Right hindlimb (tissue), 1 donor: ENCODE measurements around the gene GPR132.
"Not testable (repeated sequence)": the region's sequence is repeated elsewhere in the genome, so short reads cannot be mapped to it uniquely, and the experiment has no call there.

Experiments used
- DNase-seq: peaks from one replicate; pipeline ENCODE4 v3.0.0-alpha.2; 2018

The GPR132 gene, protein sequence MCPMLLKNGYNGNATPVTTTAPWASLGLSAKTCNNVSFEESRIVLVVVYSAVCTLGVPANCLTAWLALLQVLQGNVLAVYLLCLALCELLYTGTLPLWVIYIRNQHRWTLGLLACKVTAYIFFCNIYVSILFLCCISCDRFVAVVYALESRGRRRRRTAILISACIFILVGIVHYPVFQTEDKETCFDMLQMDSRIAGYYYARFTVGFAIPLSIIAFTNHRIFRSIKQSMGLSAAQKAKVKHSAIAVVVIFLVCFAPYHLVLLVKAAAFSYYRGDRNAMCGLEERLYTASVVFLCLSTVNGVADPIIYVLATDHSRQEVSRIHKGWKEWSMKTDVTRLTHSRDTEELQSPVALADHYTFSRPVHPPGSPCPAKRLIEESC

DNA sequence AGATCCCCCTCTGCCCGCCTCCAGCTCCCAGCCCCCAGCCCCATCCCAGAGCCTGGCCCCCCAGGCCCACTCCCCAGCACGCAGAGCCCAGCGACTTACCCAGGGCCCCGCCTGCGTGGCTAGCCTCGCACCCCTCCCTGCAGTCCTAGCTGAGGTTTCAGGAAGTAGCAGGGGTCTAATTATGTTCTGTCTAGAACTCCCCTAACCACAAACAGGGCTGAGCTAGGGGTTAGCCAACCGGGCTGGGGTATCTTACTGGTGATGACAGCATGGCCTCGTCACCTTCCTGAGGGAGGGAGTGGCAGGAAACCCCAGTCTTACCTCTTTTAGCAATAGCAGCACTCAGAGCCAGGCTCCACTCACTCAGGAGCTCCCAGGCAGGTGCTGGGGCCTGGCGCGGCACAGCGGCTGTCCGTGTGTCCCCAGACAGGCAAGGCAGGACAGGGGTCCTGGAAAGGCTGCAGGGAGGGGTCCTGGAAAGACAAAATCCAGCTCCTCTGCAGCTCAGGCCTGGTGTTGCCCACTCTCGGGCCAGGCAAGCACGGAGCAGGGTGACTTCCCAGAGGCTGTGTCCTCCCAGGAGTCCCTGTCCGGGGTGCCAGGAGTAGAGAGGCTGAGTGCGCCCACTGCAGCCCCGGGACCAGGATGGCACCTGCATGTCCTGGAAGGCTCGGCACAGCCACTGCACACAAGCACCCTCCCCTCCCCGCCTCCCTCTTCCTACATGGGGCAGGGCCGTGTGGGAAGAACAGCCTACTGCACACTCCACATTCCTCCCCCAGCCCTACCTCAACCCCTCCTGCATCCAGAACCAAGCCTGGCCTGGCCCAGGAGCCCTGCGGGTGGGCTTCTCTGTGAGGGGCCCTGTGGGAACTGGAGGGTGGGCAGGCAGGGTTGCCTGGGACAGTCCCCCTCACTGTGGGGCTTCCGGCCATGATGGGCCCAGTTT is at the start of gene GPR132:
Gene GPR132, minus strand, starts transcription at position 151 of the 949 bp plus-strand sequence. CDS start 10,010 bp downstream, outside the sequence.
- no peak for DNase-seq

DNA sequence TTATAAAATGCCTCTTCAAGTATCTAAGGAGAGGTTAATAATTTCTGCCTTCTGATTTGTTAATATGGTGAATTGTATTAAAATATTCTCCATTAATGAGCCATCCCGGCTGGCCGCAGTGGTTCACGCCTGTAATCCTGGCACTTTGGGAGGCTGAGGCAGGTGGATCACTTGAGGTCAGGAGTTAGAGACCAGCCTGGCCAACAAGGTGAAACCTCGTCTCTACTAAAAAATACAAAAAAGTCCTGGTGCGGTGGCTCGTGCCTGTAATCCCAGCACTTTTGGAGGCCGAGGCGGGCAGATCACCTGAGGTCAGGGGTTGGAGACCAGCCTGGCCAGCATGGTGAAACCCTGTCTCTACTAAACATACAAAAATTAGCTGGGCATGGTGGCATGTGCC is 44.0 kb upstream of the GPR132 start:
- not testable (repeated sequence) for DNase-seq

DNA sequence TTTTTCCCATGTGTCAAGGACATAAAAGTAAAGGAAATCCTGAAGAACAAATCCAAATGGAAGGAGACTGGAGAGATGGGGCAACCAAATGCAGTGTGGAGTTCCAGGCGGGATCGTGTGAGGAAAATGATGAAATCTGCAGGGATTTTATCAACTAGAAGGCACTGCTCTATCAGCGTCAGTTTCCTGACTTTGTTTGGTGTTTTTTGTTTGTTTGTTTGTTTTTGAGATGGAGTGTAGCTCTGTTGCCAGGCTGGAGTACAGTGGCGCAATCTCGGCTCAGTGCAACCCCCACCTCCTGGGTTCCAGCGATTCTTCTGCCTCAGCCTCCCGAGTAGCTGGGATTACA is 43.3 kb upstream of the GPR132 start:
- DNase-seq, result no peak

DNA sequence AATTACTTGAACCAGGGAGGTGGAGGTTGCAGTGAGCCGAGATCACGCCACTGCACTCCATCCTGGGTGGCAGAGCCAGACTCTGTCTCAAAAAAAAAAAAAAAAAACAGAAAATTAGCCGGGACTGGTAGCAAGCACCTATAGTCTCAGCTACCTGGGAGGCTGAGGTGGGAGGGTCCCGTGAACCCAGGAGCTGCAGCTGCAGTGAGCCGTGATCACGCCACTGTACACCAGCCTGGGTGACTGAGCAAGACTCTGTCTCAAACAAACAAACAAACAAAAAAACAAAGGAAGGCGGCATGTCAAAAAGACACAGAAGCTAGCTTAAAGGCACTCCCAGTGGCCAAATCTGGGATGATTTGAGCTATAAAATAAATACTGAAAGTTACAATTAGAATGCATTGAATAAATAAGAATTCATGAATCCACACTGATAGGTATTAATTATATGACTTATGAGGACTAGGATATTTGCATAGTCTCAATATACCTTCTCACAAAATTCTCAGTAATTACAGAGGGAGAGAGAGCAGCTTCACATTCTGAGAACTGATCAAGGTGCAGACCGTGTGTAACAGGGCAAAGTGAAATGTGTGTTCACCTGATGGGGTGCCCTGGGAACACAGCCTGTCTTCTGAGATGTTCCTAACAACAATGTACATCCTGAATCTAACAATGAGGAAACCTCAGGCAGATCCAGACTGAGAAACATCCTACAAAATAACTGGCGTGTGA is 42.7 kb upstream of the GPR132 start:
- no peak for DNase-seq

DNA sequence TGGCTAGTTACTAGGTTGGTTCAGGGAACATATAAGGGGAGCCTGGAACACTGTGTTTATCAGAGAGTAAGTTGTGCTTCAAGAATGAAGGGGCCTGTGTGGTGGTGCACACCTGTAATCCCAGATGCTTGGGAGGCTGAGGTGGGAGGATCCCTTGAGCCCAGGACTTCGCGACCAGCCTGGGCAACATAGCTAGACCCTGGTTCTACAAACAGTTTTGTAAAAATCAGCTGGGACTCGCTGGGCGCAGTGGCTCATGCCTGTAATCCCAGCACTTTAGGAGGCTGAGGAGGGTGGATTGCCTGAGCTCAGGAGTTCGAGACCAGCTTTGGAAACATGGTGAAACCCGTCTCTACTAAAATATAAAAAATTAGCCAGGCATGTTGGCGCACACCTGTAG is 42.1 kb upstream of the GPR132 start:
- DNase-seq, result no peak

DNA sequence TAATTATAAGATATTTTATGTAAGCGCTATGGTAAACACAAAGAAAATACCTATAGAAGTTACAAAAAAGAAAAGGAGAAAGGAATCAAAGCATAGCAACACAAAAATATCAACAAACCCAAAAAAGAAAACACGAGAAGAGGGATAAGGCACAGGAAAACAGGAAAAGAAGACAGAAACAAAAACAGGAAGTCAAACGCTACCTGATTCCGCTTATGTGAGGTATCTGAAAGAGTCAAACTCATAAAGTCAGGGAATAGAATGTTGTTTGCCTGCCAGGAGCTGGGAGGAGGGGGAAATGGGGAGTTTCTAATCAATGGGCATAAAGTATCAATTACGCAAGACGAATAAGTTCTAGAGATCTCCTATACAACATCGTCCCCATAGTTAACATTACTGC is 39.9 kb upstream of the GPR132 start:
- no peak for DNase-seq

DNA sequence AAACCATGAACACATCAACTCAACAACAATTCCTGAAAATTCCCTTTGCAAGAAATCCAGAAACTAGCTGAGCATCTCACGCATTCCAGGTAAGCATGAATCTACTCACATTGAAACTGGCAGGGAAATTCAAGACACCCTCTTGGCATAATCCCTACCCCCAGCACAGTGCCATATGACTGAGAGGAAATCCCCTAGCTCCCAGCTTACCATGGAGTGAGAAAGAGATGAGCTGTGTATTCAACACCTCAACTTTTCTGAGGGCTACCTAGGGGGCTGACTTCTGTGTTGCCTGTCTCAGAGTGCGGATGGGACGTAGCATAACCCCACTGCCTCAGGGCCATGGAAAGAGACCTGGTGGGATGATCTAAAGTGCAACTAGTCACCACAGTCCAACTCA is 37.7 kb upstream of the GPR132 start:
- no peak for DNase-seq

DNA sequence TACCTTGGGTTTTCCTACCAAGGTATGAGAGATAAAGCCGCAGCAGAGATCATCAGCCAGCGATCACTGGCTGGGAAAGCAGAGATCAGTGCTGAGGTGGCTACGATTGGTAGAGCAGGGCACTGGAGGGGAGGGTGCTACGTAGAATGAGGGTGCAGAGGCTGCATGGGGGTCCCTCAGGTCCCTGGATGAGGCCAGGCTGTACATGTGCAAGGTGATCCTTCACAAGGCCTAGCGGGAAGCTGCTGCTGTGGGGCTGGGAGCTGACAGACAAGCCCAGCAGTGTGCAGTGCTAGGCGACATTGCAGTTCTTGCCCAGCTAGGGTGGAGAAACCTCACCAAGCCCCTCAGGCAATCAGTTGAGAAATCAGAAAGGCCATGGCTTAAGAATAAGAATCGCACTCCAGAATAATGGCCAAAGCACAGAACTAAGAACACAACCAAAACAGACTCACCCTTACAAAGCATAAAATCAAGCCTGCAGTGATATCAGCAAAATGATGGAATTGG is 37.2 kb upstream of the GPR132 start:
- no peak for DNase-seq

DNA sequence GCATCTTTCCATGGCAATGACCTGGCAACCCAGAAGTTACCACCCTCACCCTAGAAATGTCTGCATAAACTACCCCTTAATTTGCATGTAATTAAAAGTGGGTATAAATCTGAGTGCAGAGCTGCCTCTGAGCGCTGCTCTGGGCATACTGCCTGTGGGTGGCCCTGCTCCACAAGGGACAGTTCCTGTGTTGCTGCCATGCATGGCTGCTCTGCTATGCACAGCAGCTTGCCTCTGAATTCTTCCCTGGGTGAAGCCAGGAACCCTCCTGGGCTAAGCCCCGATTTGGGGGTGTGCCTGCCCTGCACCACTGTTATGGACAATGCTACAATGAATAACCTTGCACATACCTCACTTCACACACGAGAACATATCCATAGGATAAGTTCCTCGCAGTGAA is 35.7 kb upstream of the GPR132 start:
- no peak for DNase-seq

DNA sequence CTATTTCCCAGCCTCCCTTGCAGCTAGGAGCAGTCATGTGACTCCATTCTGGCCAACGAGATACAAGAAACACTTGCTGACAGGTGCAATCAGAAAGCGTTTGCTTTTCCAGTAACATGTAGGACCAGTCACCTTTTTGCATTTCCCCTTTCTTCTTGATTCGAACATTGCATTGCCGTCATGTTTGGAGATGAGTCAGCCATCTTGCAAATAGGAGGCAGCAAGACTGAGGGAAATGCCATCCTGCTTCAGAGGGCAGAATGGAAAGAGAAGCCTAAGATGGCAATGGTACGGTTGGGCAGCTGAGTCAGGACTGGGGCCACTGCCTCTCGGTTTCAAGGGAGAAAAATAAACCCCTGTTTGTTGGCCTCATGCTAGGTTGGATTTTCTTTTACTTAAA is 34.5 kb upstream of the GPR132 start:
- no peak for DNase-seq

DNA sequence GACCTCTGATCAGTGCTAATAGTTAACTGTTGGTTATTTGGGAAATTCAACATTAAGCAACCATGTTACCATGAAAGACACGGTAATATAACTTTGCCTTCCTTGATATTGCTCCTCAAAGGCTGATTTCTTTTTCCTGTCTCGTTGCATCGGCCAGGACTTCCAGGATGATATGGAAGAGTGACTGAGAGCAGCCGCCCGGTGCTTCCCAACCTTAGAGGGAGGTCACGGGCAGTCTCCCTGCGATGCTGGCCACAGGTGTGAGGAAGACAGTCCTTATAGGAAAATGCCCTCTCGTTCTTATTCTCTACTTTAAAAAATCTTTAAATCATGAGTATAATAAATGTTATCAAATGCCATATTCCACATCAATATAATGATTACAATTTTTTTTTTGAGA is 33.1 kb upstream of the GPR132 start:
- DNase-seq, result no peak

DNA sequence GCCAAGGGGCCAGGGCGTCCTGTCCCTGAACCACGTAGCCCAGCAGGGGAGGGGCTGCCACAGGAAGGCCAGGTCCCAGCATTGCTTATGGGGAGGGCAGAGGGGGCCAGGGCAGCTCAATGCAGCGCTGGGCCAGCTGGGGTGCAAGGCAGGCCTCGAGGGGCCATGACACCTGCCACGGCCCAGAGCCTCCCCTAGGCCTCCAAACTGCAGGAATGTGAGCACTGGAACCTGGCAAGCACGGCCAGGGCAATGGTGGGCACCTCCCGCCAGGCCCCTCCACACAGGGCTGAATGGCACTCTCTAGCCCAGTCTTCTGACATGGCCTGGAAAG is 32.5 kb upstream of the GPR132 start:
- no peak for DNase-seq

DNA sequence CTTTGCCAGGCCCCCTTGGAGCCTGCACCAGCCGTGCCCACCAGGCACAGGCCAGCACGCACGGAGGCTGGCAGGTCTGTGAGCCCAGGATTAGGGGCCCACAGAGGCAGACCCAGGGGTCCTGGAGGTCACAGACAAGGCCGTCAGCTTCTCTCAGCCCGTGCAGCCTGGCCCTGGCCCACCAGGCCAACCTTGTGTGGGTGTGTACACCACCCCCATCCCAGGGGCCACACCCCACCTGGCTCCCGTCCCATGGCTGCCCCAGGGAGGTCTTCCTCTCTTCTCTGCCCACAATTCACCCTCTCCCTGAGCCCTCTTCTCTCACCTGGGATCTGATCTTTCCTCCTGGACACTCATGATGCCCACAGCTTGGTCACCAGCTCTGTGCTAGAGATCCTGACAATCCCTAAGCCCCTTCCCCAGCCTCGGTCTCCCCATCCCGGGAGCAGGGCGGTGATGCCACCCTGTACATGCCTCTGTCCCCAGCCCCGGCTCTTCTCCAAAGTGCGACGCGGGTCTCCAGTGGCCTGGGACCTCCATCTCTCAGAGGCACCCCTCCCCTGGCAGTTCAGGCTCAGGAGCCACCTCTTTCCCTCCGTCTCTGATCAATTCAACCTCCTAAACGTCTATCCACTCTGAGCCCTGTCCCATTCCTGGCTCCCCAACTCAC is 31.1 kb upstream of the GPR132 start:
- DNase-seq, result no peak

DNA sequence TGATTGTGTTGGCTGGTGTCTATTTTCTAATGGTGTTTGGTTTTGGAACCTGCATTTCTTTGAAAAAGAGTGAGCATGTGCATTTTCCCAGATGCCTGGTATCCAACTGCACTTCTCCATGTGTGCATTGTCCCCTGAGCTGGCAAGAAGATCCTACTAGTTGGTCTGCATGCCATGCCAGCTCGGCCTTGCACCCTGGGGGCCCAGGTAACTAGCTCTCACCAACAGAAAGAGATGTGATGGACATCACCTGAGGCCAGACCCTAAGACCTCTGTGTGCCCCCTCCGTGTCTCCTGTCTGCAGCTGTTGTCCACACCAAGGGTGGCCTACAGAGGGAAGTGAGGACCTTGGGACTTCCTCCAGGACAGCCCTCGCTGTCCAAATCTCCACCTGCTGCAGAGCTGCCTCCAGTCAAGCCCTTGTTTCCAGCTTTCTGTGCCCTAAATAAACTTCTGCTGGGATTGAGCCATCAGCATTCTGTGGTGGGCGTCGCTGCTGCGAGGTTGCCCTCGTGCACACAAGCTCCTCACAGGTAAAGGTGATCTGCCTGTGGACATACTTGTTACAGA is 30.1 kb upstream of the GPR132 start:
- no peak for DNase-seq

DNA sequence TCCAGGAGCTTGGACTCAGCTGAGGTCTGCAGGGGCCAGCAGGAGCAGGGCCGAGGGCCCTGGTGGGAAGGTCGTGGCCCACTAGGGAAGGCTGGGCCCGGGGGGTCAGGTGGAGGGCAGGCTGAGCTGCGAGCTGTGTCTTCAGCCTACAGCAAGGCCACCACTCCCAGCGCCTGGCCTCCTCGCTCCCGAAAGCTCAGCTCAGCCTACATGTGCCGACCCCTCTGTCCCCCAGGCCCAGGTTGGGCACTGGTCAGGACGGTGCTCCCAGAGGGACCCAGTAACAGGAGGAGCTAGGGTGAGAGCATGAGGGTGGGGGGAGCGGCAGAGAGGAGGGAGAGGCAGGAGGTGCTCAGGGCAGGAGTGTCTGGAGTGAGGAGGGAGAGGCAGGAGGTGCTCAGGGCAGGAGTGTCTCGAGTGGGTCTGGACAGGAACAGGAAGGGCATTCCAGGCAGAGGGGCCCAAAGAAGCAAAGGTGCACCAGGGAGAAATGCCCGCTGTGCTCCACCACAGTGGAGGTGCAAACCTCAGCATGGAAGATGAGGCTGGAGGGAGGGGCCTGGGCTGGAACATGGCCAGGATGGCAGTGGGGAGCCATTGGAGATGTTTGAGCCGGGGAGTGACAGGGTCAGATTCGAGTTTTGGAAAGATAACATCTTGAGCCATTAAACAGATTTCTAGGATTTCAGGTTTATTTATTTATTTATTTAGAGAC is 29.1 kb upstream of the GPR132 start:
- peak; percentile 37 for DNase-seq

DNA sequence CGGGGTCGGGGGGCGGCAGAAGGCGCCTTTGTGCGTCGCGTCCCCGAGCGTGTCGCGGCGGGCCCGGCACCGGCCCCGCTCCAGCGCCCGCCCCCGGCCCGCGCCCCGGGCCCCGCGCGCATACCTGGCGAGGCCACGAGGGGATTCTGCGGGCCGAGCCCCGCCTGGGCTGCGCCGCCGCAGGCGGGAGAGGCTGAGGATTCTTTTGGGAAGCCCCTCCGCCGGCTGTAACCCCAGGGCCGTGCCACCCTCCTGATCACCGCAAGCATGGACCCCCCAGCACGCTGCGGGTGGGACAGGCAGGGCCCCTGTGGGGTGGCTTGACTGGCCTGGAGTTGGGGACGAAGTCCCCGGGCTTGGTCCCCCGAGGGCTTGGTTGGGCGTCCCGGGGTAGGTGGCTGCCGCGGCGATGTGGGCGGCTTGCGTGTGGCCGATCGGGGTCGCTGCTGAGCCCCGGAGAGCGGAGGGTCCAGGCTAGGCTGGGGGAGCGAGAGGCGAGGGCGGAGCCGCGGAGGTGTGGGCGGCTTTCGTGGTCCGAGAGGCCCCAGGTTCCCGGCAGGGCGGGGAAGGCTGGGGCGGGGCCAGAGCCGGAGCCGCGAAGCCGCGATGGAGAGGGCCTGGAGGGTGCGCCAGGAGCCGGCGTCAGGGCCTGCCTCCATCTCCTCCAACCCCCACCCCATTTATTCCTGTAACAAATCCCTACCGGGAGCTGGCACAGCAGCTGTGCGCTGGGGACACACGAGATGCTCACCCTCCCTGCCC is 28.4 kb upstream of the GPR132 start:
- peak; percentile 91 for DNase-seq

DNA sequence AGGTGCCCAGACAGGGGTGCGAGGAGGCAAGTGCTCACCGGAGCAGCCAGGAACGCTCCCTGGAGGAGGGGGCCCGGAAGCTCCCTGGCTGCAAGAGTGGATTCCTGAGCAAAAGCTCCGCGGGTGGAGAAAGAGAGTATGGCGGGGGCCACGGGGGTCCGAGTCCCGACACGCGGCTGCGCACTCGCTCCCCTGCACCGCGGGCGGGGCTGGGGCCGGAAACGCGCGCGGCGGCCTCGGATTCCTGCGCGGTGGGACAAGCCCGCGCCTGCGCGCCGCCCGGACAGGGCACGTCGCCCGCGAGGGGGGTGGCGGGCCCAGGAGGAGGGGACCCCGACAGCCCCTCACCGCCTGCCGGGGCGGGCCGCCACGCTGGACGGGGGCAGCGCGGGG is 27.8 kb upstream of the GPR132 start:
- peak; percentile 88 for DNase-seq

DNA sequence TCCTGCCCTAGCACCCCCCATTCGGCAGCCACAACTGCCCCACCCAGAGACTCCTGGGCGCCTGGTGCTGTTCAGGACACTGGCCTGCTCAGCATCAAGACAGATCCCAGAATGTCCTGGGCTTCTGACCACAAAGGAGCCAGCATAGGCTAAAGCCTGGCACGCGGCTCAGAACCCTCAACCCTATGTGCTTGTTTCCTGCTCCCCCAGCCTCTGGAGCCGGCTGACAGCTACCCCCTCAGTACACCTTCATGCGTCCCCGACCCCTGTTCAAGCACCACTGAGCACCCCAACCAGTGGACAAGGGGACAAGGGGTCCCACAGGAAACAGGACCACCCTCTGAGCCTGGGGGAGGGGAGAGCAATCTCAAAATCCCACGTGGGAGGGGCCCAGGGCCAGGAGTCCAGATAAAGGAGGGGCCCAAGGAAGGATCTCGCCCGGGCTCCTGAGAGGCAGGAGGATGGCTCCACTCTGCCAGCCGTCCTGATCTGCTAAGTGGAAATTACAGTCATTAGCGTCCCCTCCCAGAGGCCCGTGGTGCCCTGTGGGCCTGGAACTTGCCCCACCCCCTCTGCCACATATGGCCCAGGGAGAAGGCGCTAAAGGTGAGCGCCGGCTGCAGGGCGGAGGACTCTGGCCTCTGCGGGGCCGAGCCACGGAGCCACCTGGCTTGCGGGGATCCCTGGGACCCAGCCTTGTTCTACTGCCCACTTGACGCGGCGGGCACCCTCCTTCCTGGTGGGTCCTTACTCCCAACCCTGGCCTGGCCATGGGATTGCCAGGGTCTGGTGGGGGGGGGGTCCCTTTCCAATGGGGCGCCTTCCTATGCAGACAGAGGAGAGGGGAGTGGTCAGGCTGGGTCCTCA is 27.2 kb upstream of the GPR132 start:
- DNase-seq, result peak; percentile 53

DNA sequence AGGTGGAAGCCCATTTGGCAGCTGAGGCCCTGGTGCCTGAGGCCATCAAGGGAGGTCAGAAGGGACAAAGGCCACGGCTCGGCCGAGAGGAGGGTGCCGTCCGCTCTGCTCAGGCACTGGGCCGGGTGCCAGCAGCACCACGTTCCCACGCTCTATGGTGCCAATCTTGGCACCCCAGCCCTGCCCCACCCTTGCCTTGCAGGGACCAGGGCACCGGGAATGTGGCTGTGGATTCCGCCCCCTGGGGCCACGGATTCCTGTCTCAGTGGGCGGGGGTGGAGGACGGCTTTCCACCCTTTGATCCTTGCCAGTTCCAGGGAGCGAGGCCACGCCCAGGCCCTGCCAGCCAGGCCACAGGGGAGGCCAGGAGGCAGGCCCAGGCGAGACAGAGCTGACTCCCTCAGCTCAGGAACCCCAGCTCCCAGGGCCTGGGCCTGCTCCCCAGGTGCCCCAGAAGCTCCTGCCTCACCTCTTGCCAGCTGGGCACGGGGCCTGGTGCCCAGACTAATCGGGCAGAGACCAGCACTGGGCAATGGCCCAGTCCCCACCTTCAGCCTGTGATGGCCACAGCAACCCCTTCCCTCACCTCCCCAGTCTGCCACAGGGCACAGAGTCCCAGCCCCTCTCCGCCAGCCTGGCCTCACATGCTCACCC is 26.4 kb upstream of the GPR132 start:
- peak; percentile 75 for DNase-seq
